GOT3 (cell line): Measurements from ENCODE around the gene ENOX2.

Experiments
- DNase-seq: peaks from one replicate; lab custom pipeline; 2025; ENCODE audit warnings: mixed read lengths; lab: John Stamatoyannopoulos, UW

ENOX2 gene

DNA sequence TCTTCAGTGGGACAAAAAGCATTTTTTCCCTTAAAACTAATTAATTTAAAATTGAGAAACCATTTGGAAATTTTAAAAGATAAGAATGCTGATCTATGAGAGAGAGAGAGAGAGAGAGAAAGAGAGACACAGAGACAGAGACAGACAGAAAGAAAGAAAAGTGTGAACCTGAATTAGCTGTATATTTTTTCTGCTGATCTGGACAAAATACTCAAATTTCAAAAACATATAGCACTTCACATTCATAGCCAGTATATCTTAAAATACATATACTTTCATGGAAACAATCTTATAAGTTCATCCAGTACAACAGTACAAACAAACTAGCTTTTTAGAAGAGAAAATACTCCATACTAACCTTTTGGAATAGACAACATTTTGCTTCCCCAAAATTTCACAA, 18.4 kb downstream of the ENOX2 start:
- no peak for DNase-seq

DNA sequence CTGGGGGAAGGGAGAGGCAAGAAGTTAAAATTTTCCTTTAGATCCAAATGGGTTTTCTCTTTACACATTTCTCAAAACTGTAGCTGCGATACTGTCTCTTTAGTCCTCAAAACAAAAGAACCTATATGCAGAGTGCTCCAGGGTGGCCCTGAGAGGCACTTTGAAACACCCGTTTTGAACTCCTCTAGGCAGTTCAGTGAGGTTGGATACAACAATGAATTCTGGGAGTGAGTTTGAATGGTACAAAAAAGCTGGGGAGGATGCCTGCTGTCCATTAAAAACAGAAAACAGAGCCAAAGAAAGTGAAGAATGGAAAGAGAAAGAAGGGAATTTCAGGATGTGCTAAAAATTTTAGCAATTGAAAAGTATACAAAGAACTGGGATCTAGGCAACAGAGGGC, 23.1 kb downstream of the ENOX2 start:
- DNase-seq, result no peak

DNA sequence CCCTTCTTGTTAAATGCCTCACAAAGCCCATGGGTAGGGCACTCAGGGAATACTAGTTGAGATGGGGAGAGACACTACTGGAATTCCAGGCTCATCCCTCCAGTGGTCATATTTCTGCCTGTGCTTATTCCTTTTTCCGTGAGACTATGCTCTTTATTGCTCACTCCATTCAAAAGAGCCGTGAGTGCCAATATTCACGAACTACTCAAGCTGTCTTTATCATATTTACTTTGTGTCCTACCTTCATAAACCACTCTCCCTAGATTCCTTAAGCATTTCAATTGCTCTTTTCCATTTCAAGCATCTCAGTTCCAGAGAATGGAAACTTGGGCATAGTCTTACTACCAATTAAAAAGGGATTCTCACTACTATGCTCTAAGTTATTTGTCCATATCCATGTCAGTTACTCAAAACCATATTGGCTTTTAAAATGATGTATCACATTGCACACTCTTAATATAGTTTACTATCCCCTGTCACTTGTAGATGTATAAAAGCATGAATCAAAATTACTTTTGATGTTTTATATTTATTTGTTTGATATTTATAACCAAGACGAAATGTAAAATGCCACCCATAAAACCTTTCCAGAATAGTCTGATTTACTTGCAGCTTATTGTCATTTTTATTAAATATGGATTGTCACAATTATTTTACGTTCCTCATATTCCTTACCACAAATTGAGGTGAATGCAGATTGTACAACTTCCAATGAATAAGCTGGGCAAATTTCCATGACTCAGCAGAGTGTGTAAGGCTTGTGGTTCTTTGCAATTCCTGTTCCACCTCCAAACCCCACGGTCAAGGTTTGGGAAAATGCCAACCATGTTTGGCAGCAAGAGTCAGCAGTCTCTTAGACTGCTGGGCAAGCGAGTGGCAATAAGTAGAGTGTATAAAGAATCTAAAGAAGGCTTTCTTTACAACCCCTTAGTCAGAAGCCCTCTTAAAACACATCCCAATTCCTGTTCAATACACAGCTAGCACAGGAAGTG, 24.4 kb downstream of the ENOX2 start:
- no peak for DNase-seq

DNA sequence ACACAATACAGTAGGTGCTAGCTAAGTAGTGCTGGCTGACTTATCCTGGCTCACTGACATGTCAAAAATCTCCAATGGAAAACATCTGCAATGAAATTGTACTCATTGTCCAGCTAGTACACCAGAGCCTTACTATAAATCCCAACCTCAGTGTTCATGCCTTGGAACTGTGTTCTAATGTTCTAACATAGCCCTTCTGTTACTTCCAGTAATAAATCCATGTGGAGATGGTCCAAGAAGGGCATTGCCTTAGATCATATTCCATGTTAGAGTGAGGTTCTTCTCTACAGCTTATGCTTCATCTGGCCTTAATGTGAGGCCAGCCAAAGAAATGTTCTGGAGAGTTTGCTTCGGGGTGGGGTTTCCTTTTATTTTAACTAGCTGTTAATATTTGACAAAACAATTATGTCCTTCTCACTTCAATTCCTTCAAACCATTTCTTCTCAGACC, 25.1 kb downstream of the ENOX2 start:
- no peak for DNase-seq

DNA sequence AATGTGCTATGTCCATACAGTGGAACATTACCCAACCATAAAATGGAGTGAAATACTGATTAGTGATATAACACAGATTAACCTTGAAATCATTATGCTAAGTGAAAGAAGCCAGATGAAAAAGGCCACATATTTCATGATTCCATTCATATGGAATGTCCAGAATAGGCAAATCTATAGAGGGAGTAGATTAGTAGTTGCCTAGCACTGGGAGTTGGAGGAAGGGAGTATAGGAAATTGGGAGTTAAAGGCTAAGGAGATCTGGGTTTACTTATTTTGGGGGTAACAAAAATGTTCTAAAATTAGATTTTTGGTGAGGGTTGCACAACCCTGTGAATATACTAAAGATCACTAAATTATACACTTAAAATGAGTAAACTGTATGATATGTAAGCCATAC, 26.8 kb downstream of the ENOX2 start:
- DNase-seq, result no peak

DNA sequence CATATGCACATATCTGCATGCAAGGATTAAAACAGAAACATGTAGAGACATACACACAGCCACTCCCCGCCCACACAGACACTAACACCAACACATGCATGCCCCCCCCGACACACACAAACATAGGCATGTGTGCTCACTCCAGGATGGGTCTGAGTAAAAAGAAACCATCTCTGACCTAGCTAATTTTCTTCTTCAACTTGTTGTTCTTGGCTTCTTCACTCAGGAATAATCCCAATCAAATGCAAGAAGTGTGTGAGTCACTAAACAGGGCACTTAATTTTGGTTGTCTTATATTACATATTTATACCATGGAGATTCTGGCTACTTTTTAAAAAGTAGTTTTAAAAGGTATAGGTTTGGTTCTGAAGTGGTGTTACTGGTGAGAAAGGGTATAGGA, 28.3 kb downstream of the ENOX2 start:
- no peak for DNase-seq

DNA sequence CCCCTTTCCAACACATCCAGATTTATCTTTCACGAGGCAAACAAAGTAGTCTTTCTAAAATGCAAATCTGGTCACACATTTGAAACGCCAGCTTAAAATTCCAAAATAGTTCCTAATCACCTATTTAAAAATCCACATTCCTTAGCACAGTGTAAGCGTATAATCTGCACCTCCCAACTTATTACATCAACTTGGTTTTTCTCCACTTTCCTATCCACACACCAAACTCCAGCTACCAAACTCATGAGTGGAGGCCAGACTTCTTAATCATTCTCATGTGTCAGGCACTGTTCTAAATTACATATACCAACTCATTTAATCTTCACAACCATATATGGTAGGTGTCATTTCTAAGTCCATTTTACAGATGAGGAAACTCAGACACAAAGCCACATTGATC, 33.8 kb downstream of the ENOX2 start:
- no peak for DNase-seq

DNA sequence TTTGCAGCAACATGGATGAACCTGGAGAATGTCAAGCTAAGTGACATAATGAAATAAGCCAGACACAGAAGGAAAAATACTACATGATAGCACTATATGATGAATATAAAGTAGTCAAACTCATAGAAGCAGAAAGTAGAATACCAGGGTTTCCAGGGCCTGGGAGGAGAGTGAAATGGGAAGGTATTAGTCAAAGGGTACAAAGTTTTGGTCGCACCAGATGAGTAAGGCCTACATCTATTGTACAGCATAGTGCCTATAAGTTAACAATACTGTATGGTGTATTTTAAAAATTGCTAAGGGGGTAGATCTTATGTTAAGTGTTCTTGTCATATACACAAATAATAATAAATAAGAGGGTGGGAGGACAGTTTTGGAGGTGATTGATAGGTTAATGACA, 41.5 kb downstream of the ENOX2 start:
- DNase-seq, result no peak

DNA sequence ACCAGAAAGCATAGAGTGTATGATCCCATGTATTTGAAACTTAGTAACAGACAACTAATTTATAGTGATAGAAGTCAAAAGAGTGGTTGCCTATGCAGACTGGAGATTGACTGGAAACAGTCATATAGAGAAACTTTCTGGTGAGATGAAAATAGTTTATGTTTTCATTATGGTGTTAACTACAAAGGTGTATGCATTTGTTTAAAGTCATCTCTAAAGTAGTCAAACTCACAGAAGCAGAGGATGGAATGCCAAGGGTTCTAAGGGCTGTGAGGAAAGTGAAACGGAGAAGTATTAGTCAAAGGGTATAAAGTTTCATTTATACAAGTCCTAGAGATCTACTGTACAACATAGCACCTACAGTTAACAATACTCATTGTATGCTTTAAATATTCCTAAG, 45.8 kb downstream of the ENOX2 start:
- DNase-seq, result no peak

DNA sequence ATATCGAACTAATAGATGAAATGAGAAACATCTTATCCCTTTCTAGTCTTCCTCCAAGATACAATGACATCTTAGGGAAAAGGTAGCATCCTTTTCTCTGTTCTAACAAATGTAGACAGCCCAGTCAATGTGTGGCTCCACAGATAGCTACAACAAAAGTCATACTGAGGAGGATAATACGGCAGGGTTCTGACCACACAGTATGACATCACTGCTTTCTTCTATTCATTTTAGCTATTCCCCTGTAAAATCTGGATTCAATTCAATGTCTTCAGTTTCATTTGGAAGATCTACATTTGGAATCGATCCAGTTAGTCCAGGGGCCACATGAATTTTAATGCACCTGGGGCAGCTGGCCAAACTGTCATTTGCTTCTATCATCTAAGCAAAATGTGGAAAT, 51.4 kb downstream of the ENOX2 start:
- no peak for DNase-seq

DNA sequence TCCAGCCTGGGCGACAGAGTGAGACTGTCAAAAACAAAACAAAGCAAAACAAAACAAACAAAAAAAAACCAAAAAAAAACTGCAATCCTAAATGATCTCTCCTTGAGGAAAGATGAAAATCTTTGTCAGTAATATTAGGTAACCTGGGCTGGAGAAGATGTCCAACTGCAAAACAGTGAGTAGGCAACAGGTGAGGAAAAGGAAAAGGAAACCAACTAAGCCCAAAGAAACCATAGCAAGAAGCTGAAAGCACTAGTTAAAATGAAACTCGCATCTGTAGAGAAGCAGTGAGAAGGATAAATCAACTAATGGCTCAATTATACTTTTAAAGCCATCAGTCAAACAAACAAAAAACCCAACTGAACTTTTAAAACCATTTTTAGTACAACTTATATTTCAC, 54.2 kb downstream of the ENOX2 start:
- no peak for DNase-seq

DNA sequence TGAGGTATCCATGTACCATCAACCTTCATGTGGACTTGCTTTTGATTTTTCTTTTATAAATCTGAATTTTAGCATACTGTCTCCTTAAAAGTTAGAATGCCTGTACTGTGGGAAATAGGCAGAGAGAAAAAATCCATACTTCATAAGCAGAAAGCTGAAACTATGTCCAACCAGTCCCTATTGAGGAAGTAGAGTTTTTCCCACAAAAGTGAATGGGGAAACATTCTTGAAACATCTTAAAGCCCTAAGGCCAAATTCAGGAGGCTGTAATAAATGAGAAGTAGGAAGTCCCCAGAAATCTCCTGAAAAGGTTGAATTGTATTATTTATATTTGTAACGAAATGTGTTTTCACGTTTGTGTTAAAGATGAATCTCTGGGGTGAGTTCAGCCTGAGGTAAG, 56.3 kb downstream of the ENOX2 start:
- no peak for DNase-seq

DNA sequence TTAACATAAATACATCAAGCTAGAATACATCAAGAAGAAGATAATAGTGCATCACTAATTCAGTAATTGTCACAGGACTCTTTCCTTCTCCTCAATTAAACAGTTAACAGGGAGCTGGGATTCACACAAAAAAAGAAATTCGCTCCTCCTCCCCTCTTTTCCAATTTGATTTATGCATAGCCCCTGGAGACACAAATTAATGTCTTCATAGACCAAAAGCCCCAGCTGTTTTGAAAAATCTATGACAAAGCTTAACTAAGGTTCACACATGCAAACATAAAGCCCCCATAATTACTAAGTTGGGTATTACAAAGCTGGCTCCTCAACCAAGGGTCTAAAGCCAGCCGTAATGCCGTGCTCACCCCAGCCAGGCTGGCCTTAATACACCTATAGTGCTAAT, 61.2 kb downstream of the ENOX2 start:
- no peak for DNase-seq

DNA sequence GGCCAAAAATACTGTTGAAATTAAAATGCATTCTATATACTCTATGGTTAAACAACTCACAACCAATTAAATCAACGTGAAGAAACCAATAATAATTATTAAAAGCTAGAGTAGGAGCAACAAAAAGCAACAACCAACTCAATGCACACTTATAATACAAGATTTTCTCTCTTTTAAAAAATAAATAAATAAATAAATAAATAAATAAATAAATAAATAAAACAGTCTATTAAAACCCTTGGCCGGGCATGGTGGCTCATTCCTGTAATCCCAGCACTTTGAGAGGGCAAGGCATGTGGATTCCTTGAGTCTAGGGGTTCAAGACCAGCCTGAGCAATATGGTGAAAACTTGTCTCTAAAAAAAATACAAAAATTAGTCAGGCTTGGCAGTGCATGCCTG, 62.7 kb downstream of the ENOX2 start:
- no peak for DNase-seq

DNA sequence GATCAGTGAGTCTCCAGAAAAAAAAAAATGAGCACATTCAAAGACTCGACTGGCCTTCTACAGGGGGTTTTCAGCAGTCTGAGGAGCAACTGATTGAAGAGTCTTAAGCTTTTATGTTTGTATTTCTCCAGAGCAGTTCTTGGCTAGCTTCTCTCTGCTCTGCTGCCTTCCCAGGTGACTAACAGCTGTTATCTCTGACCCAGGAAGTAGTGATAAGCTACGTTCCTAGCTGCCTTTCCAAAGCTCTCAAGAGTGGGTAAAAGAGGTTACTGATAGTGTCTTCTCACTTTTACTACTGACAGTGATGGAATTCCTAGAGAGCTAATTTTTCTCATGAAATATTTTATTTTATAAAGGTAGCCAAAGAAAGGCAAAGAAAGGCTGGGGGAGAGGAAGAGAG, 66.6 kb downstream of the ENOX2 start:
- no peak for DNase-seq

DNA sequence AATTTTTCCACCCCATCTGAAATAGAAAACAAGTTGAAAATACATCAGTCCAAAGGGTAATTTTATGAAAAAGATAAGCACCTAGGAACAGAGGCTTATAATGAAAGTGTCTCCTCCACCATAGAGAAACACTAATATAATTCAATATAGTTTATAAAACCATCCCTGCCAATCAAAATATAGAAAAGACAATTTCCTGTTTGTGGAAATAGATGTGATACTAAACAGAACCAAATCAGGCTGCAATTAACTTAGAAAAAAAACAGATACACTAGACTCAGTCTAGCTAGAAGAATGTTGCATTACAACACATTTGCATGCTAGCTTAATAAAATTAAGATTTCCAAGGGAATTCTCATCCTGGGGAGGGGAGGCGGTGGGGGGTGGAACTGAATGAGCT, 68.2 kb downstream of the ENOX2 start:
- no peak for DNase-seq

DNA sequence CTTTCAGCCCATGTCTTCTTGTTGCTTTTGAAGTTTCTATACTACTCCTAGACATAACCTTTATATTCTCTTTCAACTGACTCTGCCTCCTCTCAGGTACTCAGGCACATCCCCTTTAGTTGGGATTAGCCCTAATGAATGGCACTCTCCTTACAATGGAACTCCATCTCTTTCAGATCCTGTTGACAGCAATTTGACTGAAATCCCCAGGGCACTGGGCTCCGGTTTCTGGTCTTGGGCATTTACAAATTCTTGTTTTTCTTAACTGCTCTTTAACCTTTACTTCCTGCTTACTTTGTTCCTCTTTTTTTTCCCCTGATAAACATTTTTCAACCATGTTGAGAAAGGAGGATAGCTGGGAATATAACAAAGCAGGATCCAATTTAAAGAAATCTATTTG, 68.9 kb downstream of the ENOX2 start:
- no peak for DNase-seq

DNA sequence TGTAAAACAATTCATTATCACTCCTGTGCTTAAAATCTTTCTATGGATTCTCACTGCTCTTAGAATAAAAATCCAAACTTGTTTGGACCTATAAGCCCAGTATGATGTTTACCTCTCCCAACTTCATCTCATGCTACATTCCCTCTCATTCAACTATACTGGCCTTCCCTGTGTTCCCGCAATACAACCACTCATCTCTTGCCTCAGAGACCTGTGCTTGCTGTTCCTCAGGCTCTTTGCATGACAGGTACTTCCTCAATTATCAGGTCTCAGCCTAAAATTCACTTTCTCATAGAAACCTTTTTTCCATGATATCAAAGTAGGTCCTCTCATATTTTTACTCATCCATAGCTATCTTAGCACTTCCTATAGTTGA, 71.7 kb downstream of the ENOX2 start:
- no peak for DNase-seq

DNA sequence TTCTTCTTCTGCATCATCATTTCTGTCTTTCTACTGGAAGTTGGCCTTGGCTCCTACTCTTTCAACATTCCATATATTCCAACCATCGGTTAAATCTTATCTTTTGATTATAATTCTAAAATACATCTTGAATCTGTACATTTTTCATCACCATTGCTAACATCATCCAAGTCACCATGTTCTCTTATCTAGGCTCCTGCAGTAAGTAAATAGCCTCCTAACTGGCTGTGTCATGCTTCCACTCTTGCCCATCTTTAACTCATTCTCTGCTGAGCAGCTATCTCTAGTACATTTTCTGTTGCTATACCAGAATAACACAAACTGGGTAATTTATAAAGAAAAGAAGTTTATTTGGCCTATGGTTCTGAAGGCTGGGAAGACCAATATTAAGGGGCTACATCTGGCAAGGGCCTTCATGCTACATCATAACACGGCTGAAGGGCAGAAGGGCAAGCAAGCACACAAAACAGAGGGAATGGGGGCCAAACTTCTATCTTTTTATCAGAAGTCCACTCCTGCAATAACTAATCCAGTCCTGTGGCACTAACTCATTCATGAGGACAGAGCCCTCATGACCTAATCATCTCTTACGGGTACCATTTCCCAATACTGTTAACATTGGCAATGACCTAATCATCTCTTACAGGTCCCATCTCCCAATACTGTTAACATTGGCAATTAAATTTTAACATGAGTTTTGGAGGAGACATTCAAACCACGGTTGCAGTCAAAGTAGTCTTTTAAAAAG, 72.2 kb downstream of the ENOX2 start:
- DNase-seq, result no peak

DNA sequence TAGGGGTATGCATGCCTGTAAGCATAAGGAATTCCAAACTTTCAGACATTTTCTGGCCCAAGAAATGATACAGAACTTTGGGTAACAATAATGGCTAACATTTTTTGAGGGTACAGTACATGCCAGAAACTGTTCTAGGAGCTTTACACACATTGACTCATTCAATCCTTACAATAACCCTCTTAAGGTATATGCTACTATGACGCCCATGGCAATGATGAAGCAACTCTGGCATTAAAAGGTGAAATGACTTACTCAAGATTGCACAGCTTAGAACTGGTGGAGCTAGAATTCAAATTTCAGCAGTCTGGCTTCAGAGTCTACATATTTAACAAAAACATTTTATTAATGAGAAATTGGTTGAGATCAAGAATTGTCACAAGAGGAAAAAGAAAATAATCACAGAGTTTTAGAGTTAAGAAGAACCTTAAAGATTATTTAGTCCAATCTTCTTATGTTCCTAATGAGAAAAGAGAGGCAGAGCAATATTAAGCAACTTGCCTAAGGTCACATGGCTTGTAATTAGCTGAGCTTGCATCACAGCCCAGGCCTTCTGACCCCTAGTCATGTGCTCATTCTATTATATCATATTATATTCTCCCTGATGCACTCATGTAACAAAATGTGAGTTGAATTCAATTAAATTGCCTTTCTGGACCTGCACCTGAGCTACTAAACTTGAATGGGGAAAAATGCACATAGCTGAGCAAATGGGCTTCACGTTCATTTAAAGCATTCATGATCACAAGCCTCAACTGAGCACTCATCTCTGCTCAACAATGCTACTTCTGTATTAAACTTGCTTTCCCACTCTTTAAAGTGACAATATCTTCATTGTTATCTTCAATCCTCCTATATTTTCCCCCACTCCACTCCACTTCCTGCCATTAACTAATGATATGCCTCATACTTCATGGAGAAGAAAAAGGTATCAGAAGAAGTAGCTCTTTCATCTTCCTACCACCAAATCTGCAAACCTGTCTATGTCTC, 73.2 kb downstream of the ENOX2 start:
- DNase-seq, result no peak

DNA sequence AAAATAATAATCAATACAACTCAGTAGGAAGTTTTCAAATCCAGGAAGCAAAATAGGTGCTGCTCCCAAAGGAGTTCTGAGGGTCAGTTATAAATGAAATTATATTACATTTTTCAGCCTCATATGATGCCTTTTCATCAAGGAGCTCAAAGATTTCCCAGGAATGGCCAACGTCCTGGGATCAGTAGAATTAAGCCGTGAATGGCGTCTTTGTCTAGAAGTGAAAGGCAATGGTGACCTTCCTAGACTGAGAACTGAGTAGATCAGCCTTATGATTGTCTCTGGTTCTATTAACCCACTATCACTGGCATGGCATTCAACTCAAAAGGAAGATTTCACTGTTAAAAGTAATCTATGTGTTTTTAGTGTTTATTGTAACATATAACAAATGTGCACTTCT, 74.4 kb downstream of the ENOX2 start:
- no peak for DNase-seq

DNA sequence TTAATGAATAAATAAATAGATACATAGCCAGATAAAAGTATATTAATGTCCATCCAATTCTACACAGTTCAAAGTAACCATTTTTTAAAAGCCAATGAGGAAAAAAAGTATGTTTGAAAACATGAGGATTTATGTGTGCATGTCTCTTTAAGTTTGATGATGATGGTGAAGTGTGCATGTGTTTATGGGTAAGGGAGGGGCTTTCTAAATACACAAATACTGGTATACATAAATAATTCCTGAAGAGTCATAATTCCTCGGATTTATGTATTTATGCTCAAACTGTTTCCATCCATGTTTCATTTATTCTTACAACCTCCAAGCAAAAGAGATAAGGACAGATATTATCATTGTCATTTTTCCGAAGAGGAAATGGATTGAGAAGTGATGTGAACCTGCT, 75.4 kb downstream of the ENOX2 start:
- no peak for DNase-seq
